Activated CD4-positive, alpha-beta memory T cell treated with anti-CD3 and anti-CD28 coated beads for 36 hours (primary cell): ENCODE measurements around the gene LY86. TPM values are rescaled to one million over a fixed set of nuclear protein-coding genes. Genes with fewer than 3 reads are reported as not detected.

Experiments
- CTCF ChIA-PET: fragments of 350-600 bp; sonication (Branson Sonifier 250); formaldehyde crosslinking; loops from one replicate; lab custom pipeline; 2021; ENCODE audit warnings: antibody characterized with exemption, inconsistent platforms; lab: Charles Lee
- POLR2A ChIA-PET: fragments of 350-600 bp; sonication (Branson Sonifier 250); formaldehyde crosslinking; loops from one replicate; lab custom pipeline; 2021; ENCODE audit warnings: antibody characterized with exemption; lab: Charles Lee
- DNase-seq: peaks from one replicate; pipeline ENCODE4 v3.0.0-alpha.2; 2020
- H3K27ac Mint-ChIP-seq: one replicate; pipeline ENCODE4 v1.8.0; 2021; ENCODE audit warnings: mixed read lengths
- H3K27me3 Mint-ChIP-seq: one replicate; pipeline ENCODE4 v1.8.0; 2021; ENCODE audit warnings: mixed read lengths
- H3K36me3 Mint-ChIP-seq: one replicate; pipeline ENCODE4 v1.8.0; 2021; ENCODE audit warnings: mixed read lengths
- H3K4me1 Mint-ChIP-seq: one replicate; pipeline ENCODE4 v1.8.0; 2021; ENCODE audit warnings: low read depth, mixed read lengths
- H3K4me3 Mint-ChIP-seq: one replicate; pipeline ENCODE4 v1.8.0; 2021; ENCODE audit warnings: mild to moderate bottlenecking, mixed read lengths
- H3K9me3 Mint-ChIP-seq: one replicate; pipeline ENCODE4 v1.8.0; 2021; ENCODE audit warnings: mixed read lengths
- intact Hi-C: fragments of 100-400 bp; cut with micrococcal nuclease; formaldehyde crosslinking; loops from one replicate; pipeline ENCODE4 v1.15.1; 2023
- total RNA-seq, 2 experiments: library from RNA; stranded (reverse); gene quantifications; one replicate each; pipeline ENCODE4 v1.2.3, GENCODE V29; 2021

LY86 gene
- total RNA-seq, 2 experiments from 2014 or later: 0.24 to 0.64 TPM

DNA sequence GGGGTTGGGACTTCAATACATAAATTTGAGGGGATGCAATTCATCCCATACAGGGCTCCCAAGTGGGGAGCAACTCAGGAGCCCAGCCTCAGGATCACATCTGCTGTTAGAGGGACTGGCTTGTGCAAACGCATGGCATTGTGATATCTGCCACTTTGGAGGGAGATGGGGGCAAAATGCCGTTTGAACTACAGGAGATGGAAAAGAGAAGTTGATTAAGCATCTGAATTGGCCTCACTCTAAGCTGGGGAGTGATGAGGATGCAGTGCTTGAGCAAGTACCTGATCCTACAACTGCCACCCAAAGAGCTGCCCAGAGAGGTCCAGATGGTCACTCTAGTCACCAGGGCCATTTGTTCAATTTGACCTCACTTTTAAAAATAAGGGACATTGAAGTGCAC, 2.0 kb downstream of the LY86 start:
- no peak overlapping the region for H3K4me3 Mint-ChIP-seq
- no peaks in the 10 kb centered on the region for H3K9me3 Mint-ChIP-seq
- DNase-seq: no peak
- no peaks in the 10 kb centered on the region for H3K27me3 Mint-ChIP-seq
- ChIA-PET POLR2A (no interaction called here), CTCF (no interaction called here)
- no peaks in the 10 kb centered on the region for H3K36me3 Mint-ChIP-seq
- peaks cover 46% of the 10 kb centered on the region for H3K4me1 Mint-ChIP-seq
- intact Hi-C loops: loop anchor here (5.0 kb wide), 1 partner anchor 67 kb away; no protein-coding TSS in a partner anchor
- no peak overlapping the region for H3K27ac Mint-ChIP-seq

DNA sequence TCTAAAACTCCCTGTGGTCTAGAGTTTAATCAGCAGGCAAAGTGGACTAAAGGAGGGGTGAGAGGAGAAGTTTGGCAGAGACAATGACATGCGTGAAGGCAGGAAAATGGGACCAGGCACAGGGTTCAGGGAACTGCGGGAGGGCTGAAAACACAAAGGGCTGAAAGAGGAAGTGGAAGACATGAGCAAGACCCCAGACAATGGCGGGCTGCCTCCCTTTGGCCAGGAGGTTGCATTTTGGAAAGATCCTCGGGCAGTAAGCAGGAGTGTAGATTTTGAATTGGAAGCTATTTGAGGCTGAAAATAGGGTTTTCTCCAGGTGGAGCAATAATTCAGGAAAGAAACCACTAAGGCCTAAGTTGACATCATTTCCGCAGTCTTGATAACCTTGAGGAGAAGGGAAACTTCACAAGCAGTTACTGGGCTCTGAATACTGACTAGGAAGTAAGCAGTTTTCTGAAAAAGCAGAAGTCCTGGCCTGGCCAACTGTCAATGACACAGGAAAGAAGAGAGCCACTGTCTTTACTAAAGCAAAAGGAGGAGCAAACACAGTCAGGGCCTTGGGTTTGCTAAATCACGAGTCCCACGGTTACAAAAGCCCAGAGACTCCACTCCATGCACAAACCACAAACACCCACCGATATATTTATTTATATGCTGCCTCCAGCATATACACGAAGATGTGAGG, 3.4 kb downstream of the LY86 start:
- no peaks in the 10 kb centered on the region for H3K27me3 Mint-ChIP-seq
- no peak for DNase-seq
- H3K36me3 Mint-ChIP-seq: no peaks in the 10 kb centered on the region
- intact Hi-C loops: loop anchor here (2.0 to 5.0 kb wide), 2 partner anchors 23 to 65 kb away; no protein-coding TSS in a partner anchor
- POLR2A ChIA-PET: no interaction called here
- H3K4me1 Mint-ChIP-seq: peaks cover 57% of the 10 kb centered on the region
- CTCF ChIA-PET: interaction anchor here (0.7 kb wide), 1 partner anchor 534 kb away, joined by 4 read pairs; no protein-coding TSS in a partner anchor
- H3K27ac Mint-ChIP-seq: peak overlapping the region; percentile 39
- no peak overlapping the region for H3K4me3 Mint-ChIP-seq
- no peaks in the 10 kb centered on the region for H3K9me3 Mint-ChIP-seq

DNA sequence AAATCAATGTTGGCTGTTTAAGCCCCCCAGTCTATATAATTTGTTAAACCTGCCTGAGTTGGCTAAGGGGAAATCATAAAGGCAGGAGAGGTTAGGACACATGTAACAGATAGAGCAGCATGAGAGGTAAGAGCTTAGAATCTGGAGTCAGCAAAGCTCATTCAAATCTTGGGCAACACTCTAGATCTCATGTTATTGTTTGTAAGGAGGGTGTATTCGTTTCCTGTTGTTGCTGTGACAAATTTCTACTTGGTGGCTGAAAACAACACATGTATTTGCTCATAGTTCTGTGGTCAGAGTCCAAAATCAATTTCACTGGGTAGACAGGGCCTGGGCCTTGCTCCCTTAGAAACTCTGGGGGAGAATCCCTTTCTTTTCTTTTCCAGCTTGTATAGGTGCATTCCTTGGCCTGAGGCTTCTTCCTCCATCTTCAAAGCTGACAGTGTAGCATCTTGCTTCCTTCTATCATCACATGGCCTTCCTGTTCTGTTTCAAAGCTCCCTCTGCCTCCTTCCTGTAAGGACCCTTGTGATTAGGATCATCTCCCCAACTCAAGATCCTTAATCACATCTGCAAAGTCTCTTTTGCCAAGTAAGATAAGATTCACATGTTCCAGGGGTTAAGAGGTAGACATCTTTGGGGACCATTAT, 4.4 kb downstream of the LY86 start:
- ChIA-PET POLR2A (no interaction called here), CTCF (no interaction called here)
- intact Hi-C loops: loop anchor here (2.0 to 5.0 kb wide), 2 partner anchors 22 to 64 kb away; no protein-coding TSS in a partner anchor
- Mint-ChIP-seq H3K4me1 (peaks cover 56% of the 10 kb centered on the region), H3K27ac (peak overlapping the region; percentile 39), H3K36me3 (no peaks in the 10 kb centered on the region), H3K27me3 (no peaks in the 10 kb centered on the region), H3K4me3 (no peak overlapping the region), H3K9me3 (no peaks in the 10 kb centered on the region)
- no peak for DNase-seq

DNA sequence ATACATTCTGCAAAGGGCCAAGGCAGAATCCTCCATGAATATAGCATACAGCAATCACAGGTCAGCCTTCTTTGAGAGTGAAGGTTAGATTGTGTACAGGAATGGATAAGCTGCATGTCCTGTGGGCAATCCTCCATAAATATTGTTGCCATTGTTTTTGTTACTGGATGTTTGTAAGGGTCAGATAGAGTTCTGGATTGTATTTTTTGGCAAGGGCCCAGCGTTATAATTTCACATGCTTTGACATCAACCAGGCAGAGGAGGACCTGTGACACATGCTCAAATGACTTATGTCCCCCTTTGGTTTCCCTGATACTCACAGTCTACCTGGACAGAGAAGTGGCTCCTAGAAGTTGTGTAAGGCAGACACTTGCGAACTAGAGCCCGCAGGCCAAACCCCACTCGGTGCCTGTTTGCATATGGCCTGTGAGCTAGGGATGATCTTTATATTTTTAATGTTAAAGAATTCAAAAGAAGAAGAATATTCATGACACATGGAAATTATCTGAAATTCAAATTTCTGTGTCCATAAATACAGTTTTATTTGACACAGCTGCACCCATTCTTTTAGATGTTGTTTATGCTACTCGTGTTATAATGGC, 5.4 kb downstream of the LY86 start:
- Mint-ChIP-seq H3K4me3 (no peak overlapping the region), H3K9me3 (no peaks in the 10 kb centered on the region), H3K4me1 (peaks cover 46% of the 10 kb centered on the region), H3K36me3 (no peaks in the 10 kb centered on the region), H3K27ac (no peak overlapping the region), H3K27me3 (no peaks in the 10 kb centered on the region)
- DNase-seq: no peak
- intact Hi-C loops: loop anchor here (2.0 to 5.0 kb wide), 2 partner anchors 21 to 63 kb away; no protein-coding TSS in a partner anchor
- ChIA-PET POLR2A (no interaction called here), CTCF (no interaction called here)

DNA sequence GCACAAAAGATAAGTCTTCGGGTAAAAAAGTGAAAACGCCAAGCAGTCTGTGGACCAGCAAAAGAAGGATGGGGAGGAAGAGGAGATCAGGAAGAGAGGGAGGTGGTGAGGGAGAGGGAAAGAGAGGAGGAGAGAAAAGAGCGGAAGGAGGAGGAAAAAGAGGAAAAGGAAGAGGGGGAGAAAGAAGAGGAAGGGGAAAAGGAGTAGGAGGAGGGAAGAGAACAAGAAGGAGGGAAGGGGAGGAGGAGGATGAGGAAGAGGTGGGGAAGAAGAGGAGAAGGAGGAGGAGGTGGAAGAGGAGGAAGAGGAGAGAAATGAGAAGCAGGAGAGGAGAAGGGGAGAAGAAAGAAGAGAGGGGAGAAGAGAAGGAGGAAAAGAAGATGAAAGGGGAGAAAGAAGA, 6.5 kb downstream of the LY86 start:
- DNase-seq: no peak
- H3K9me3 Mint-ChIP-seq: no peaks in the 10 kb centered on the region
- POLR2A ChIA-PET: no interaction called here
- H3K27ac Mint-ChIP-seq: no peak overlapping the region
- peaks cover 40% of the 10 kb centered on the region for H3K4me1 Mint-ChIP-seq
- no peaks in the 10 kb centered on the region for H3K27me3 Mint-ChIP-seq
- intact Hi-C loops: no loop called here
- CTCF ChIA-PET: no interaction called here
- H3K4me3 Mint-ChIP-seq: no peak overlapping the region
- no peaks in the 10 kb centered on the region for H3K36me3 Mint-ChIP-seq

DNA sequence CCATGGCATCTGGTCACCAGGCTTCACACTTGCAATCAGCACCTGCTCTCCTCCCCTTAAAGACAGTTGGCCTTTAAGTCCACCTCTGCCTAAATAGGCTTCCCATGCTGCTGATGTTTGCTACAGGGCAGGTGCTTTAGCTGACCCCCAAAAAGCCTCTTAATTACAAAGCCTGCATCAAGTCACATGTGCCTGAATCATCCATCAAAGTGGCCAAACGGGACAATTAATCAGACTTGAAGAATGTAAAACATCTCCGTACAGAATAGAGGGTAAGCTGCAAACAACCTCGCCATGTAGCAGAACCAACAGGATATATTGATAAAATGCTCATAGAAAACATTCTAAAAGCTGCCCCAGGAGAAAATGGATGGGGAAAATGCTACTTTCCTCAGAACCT, 7.4 kb downstream of the LY86 start:
- Mint-ChIP-seq H3K9me3 (no peaks in the 10 kb centered on the region), H3K4me1 (peaks cover 39% of the 10 kb centered on the region), H3K4me3 (no peak overlapping the region), H3K27me3 (no peaks in the 10 kb centered on the region), H3K36me3 (no peaks in the 10 kb centered on the region), H3K27ac (no peak overlapping the region)
- intact Hi-C loops: no loop called here
- ChIA-PET POLR2A (no interaction called here), CTCF (no interaction called here)
- no peak for DNase-seq

DNA sequence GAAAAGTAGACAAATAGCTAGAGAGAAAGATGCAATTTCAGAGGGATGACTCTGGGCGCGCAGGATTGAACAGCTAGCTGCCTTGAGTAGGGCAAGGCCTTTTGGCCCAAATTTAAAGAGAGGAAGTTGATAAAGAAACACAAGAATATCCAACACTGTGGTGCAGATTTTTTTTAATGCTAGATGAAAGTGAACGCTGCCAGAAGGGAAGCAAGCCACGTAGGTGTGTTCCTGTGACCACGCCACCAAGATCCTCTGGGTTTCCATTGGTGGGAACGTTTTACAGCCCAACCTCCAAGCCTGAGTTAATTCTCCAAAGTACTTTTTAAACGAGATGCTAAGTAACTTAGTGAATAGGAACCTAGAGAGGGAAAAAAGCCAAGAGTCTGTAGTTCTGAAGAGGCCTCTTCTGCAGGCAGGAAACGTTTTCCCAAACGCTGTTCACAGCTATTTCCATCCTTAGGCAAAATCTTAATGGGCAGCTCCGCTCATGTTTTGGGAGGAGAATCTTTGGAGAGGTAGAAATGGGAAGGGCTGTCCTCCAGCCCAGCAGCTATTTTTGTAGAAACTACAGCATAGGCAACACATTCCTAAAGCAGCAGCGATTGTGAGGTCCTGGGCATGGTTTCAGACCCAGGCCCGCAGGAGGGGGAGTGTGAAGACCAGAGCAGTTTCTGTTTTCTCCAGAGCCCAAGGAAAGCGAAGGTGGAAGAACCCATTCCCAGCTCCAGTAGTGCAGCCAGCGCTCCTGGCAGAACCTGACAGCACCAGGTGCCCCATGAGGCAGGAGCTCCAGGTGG, 8.2 kb downstream of the LY86 start:
- Mint-ChIP-seq H3K27me3 (no peaks in the 10 kb centered on the region), H3K4me3 (no peak overlapping the region), H3K9me3 (no peaks in the 10 kb centered on the region), H3K4me1 (peaks cover 32% of the 10 kb centered on the region), H3K27ac (no peak overlapping the region), H3K36me3 (no peaks in the 10 kb centered on the region)
- CTCF ChIA-PET: no interaction called here
- intact Hi-C loops: no loop called here
- no peak for DNase-seq
- POLR2A ChIA-PET: no interaction called here

DNA sequence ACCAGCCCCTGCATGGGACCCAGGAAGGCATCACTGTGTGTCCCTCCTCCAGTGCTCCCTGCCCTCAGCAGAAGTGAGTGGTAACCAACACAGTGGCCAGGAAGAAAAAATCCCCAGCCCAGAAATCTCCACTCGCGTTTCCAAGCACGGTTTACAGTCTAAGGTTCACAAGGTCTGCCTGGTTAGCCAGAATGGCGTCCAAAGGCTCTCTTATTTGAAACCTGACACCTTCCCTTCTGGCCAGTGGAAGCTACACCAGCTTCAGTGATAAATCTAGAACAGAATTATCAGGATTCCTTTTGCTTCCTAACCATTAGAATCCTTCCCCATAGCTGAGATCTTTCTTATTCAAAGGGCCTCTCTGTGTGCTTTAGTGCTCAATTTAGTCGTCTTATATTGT, 9.2 kb downstream of the LY86 start:
- H3K9me3 Mint-ChIP-seq: no peaks in the 10 kb centered on the region
- CTCF ChIA-PET: no interaction called here

DNA sequence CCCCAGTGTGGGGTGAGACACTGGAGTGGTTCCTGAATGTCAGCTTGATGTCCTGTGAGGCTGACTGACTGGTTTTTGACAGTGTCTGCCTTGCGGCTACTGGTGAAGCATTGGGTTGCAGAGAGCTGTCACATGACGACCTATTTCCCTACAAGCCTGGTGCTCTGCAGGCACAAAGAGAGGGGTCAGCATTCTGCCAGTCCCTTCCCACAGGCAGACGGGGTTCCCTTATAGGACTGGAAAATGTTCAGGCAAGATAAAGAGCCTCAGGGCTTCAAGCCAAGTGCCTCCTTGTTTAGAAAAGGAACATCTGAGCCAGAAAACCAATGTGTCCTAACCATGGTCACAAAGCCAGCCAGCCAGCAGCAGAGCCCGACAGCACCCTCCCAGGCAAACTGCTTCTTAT, 11.0 kb downstream of the LY86 start:
- H3K9me3 Mint-ChIP-seq: peaks cover 6% of the 10 kb centered on the region
- H3K27me3 Mint-ChIP-seq: no peaks in the 10 kb centered on the region
- peaks cover 14% of the 10 kb centered on the region for H3K4me1 Mint-ChIP-seq
- intact Hi-C loops: no loop called here
- ChIA-PET CTCF (no interaction called here), POLR2A (no interaction called here)
- peaks cover 1% of the 10 kb centered on the region for H3K36me3 Mint-ChIP-seq
- DNase-seq: no peak
- H3K27ac Mint-ChIP-seq: no peak overlapping the region
- no peak overlapping the region for H3K4me3 Mint-ChIP-seq

More for the DNA sequence above, 9.2 kb downstream of the LY86 start:
- H3K36me3 Mint-ChIP-seq: no peaks in the 10 kb centered on the region
- no peak for DNase-seq
- intact Hi-C loops: no loop called here
- H3K4me3 Mint-ChIP-seq: no peak overlapping the region
- H3K4me1 Mint-ChIP-seq: peaks cover 22% of the 10 kb centered on the region
- no peak overlapping the region for H3K27ac Mint-ChIP-seq
- POLR2A ChIA-PET: no interaction called here
- H3K27me3 Mint-ChIP-seq: no peaks in the 10 kb centered on the region

DNA sequence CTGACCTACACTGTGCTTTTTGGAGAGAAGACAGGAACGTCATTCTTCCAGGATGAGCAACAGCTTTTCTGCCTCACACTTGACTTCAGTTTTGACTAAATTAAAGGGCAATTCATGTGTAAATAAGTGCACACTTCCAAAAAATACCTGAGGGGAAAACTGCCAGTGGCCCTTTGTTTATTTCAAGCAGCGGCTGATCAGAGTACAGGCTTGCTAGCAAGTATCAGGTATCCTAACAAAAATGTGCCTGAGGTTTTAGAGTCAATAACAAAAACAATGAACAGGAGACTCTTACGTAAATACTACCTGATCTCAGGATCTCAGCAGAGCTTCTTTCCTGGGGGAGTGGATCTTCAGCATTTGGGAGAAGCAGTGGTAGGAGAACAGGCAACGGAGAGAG, 12.4 kb downstream of the LY86 start:
- POLR2A ChIA-PET: no interaction called here

DNA sequence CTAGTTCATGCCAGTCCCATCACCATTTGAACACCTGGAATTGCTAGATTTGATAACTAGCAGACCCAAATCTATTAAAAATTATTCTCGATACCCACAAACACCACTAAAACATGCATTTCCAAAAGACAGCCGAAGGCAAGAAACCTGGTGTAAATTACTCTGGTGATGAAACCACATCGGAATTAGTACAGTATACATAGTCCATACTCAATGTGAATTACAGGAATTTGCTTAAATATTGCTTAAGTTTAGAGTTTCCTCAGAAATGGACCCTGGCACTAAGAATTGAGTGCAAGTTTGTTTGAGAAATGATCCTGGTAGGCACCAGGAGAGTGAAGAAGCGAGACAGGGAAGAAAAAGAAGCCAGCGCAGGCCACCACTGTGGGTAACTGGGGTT, 13.7 kb downstream of the LY86 start:
- H3K9me3 Mint-ChIP-seq: peaks cover 8% of the 10 kb centered on the region

More for the DNA sequence above, 12.4 kb downstream of the LY86 start:
- peaks cover 16% of the 10 kb centered on the region for H3K4me1 Mint-ChIP-seq
- H3K27ac Mint-ChIP-seq: no peak overlapping the region
- no peak overlapping the region for H3K4me3 Mint-ChIP-seq
- peaks cover 8% of the 10 kb centered on the region for H3K9me3 Mint-ChIP-seq
- no peak for DNase-seq
- CTCF ChIA-PET: no interaction called here
- intact Hi-C loops: no loop called here
- no peaks in the 10 kb centered on the region for H3K27me3 Mint-ChIP-seq
- H3K36me3 Mint-ChIP-seq: peaks cover 3% of the 10 kb centered on the region

DNA sequence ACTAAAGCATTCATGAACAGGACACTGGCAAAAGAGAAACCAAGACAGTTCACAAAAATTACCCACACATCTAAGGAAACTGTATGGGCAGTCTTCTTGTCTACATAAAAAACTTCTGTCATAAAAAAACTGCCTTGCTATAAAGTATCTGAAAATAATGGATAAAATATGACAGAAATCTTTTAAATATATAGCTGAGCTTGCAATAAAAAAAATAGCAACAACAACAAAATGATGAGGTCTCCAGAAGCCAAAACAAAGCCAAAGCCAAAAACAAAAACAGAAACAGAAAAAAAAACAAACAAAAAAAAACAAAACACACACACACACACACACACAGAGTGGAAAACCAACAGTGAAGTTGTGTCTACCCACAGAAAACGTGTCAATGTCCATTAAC, 14.8 kb downstream of the LY86 start:
- intact Hi-C loops: no loop called here
- peaks cover 8% of the 10 kb centered on the region for H3K9me3 Mint-ChIP-seq
- no peaks in the 10 kb centered on the region for H3K27me3 Mint-ChIP-seq
- no peak for DNase-seq
- no peak overlapping the region for H3K27ac Mint-ChIP-seq
- H3K4me3 Mint-ChIP-seq: no peak overlapping the region
- H3K36me3 Mint-ChIP-seq: peaks cover 3% of the 10 kb centered on the region
- POLR2A ChIA-PET: no interaction called here
- peaks cover 8% of the 10 kb centered on the region for H3K4me1 Mint-ChIP-seq
- CTCF ChIA-PET: no interaction called here

More for the DNA sequence above, 13.7 kb downstream of the LY86 start:
- ChIA-PET POLR2A (no interaction called here), CTCF (no interaction called here)
- no peaks in the 10 kb centered on the region for H3K27me3 Mint-ChIP-seq
- intact Hi-C loops: no loop called here
- H3K4me1 Mint-ChIP-seq: peaks cover 3% of the 10 kb centered on the region
- H3K36me3 Mint-ChIP-seq: peaks cover 3% of the 10 kb centered on the region
- H3K4me3 Mint-ChIP-seq: no peak overlapping the region
- no peak for DNase-seq
- H3K27ac Mint-ChIP-seq: no peak overlapping the region
